Neural progenitor cell (in vitro differentiated cells): ENCODE measurements around the gene TES. TPM values are rescaled to one million over a fixed set of nuclear protein-coding genes. Genes with fewer than 3 reads are reported as not detected.

Experiments used
- DNase-seq: peaks from one replicate; pipeline ENCODE4 v3.0.0-alpha.2; 2016; ENCODE audit warnings: low spot score
- H2AFZ ChIP-seq: fragments of 200-600 bp; sonication (generic); replicated peaks from 2 replicates; pipeline ENCODE4 v1.6.1; 2016; ENCODE audit warnings: antibody characterized with exemption
- H3F3A ChIP-seq: fragments of 200-600 bp; sonication (generic); 2 replicates; pipeline ENCODE4 v1.6.1; 2016; ENCODE audit warnings: antibody characterized with exemption, low read depth
- H3K27ac ChIP-seq: fragments of 200-600 bp; sonication (generic); 2 replicates; pipeline ENCODE4 v1.5.1; 2016; ENCODE audit warnings: mild to moderate bottlenecking
- H3K27me3 ChIP-seq: fragments of 200-600 bp; sonication (generic); 2 replicates; pipeline ENCODE4 v1.6.1; 2016; ENCODE audit warnings: mild to moderate bottlenecking, moderate library complexity
- H3K36me3 ChIP-seq: fragments of 200-600 bp; sonication (generic); 2 replicates; pipeline ENCODE4 v1.5.1; 2016
- H3K4me1 ChIP-seq: fragments of 200-600 bp; sonication (generic); 2 replicates; pipeline ENCODE4 v1.6.1; 2016; ENCODE audit warnings: mixed run types
- H3K4me2 ChIP-seq: fragments of 200-600 bp; sonication (generic); 2 replicates; pipeline ENCODE4 v1.6.1; 2016
- H3K4me3 ChIP-seq: fragments of 200-600 bp; sonication (generic); 2 replicates; pipeline ENCODE4 v1.5.1; 2016
- H3K79me2 ChIP-seq: fragments of 200-600 bp; sonication (generic); 2 replicates; pipeline ENCODE4 v1.6.1; 2016; ENCODE audit warnings: low read depth
- H3K9ac ChIP-seq: fragments of 200-600 bp; sonication (generic); 2 replicates; pipeline ENCODE4 v1.6.1; 2016
- H3K9me3 ChIP-seq: fragments of 200-600 bp; sonication (generic); 2 replicates; pipeline ENCODE4 v1.5.1; 2016; ENCODE audit warnings: low read depth
- H4K20me1 ChIP-seq: fragments of 200-600 bp; sonication (generic); 2 replicates; pipeline ENCODE4 v1.6.1; 2016; ENCODE audit warnings: low read depth
- H3K27ac Mint-ChIP-seq: 3 replicates; pipeline ENCODE4 v1.8.0; 2021; ENCODE audit warnings: mixed read lengths
- H3K27me3 Mint-ChIP-seq: 2 replicates; pipeline ENCODE4 v1.8.0; 2022; ENCODE audit warnings: low read depth, mild to moderate bottlenecking, inconsistent platforms, moderate library complexity, mixed read lengths; ENCODE audit not compliant: insufficient read depth
- H3K36me3 Mint-ChIP-seq: 3 replicates; pipeline ENCODE4 v1.8.0; 2021; ENCODE audit warnings: mixed read lengths
- H3K4me1 Mint-ChIP-seq: 3 replicates; pipeline ENCODE4 v1.8.0; 2021; ENCODE audit warnings: mixed read lengths
- H3K4me3 Mint-ChIP-seq: 3 replicates; pipeline ENCODE4 v1.8.0; 2021; ENCODE audit warnings: mild to moderate bottlenecking, moderate library complexity, mixed read lengths
- H3K9me3 Mint-ChIP-seq: 3 replicates; pipeline ENCODE4 v1.8.0; 2020; ENCODE audit warnings: mixed read lengths
- CTCF ChIP-seq: fragments of 200-600 bp; sonication (generic); IDR thresholded peaks from 2 replicates; pipeline ENCODE4 v1.5.1; 2017; ENCODE audit warnings: antibody characterized with exemption, mild to moderate bottlenecking
- EZH2 ChIP-seq: fragments of 200-600 bp; sonication (generic); IDR thresholded peaks from 2 replicates; pipeline ENCODE4 v1.6.1; 2017; ENCODE audit warnings: antibody characterized with exemption, mild to moderate bottlenecking, moderate library complexity
- EZH2phosphoT487 ChIP-seq: fragments of 200-600 bp; sonication (generic); IDR thresholded peaks from 2 replicates; pipeline ENCODE4 v1.6.1; 2017; ENCODE audit warnings: antibody characterized with exemption
- total RNA-seq: library from RNA; depleted of rRNA; stranded (reverse); fragments of >200 nt; gene quantifications from 2 replicates; pipeline ENCODE4 v1.2.3, GENCODE V29; 2015; ENCODE audit warnings: low replicate concordance

The TES gene
- total RNA-seq, 1 donor from 2014 or later: 10.6 TPM

GRCh38 chr7:116223588-116223987 lies 13.2 kb downstream of the TES start:
- TF ChIP-seq CTCF (no peak), EZH2phosphoT487 (no peak), EZH2 (no peak)
- Histone ChIP-seq H4K20me1 (no peaks in the 10 kb centered on the region), H3K9me3 (no peaks in the 10 kb centered on the region), H3K4me2 (no peak overlapping the region), H3K4me3 (no peak overlapping the region), H3K27me3 (no peaks in the 10 kb centered on the region), H3F3A (no peaks in the 10 kb centered on the region), H3K79me2 (no peaks in the 10 kb centered on the region), H3K9ac (no peak overlapping the region), H2AFZ (no peak overlapping the region), H3K27ac (no peak overlapping the region), H3K36me3 (no peaks in the 10 kb centered on the region), H3K4me1 (peaks cover 6% of the 10 kb centered on the region)
- no peak overlapping the region for H3K27ac Mint-ChIP-seq
- H3K4me3 Mint-ChIP-seq: no peak overlapping the region
- peaks cover 2% of the 10 kb centered on the region for H3K9me3 Mint-ChIP-seq
- H3K36me3 Mint-ChIP-seq: no peaks in the 10 kb centered on the region
- no peak for DNase-seq
- H3K4me1 Mint-ChIP-seq: peaks cover 9% of the 10 kb centered on the region
- no peaks in the 10 kb centered on the region for H3K27me3 Mint-ChIP-seq

- Histone ChIP-seq H3K4me1 (peaks cover 6% of the 10 kb centered on the region), H3K9ac (no peak overlapping the region), H3K4me2 (no peak overlapping the region), H3F3A (no peaks in the 10 kb centered on the region), H3K9me3 (no peaks in the 10 kb centered on the region), H3K36me3 (no peaks in the 10 kb centered on the region), H3K79me2 (no peaks in the 10 kb centered on the region), H3K27me3 (no peaks in the 10 kb centered on the region), H3K27ac (no peak overlapping the region), H3K4me3 (no peak overlapping the region), H2AFZ (no peak overlapping the region), H4K20me1 (no peaks in the 10 kb centered on the region)
- DNase-seq: no peak
- Mint-ChIP-seq H3K4me3 (no peak overlapping the region), H3K9me3 (peaks cover 2% of the 10 kb centered on the region), H3K36me3 (no peaks in the 10 kb centered on the region), H3K27me3 (no peaks in the 10 kb centered on the region), H3K4me1 (peaks cover 9% of the 10 kb centered on the region), H3K27ac (no peak overlapping the region)
- TF ChIP-seq EZH2: no peak
- TF ChIP-seq EZH2phosphoT487: no peak
- no peak for TF ChIP-seq CTCF
These were observed 14.3 kb downstream of the TES start for GRCh38 chr7:116224492-116225098.

- peaks cover 2% of the 10 kb centered on the region for H3K9me3 Mint-ChIP-seq
- Histone ChIP-seq H3K9ac (no peak overlapping the region), H3K9me3 (no peaks in the 10 kb centered on the region), H3K27ac (no peak overlapping the region), H3K36me3 (no peaks in the 10 kb centered on the region), H3K4me3 (no peak overlapping the region), H2AFZ (no peak overlapping the region), H3F3A (no peaks in the 10 kb centered on the region), H3K4me2 (no peak overlapping the region), H3K27me3 (no peaks in the 10 kb centered on the region), H3K79me2 (no peaks in the 10 kb centered on the region), H4K20me1 (no peaks in the 10 kb centered on the region), H3K4me1 (peaks cover 6% of the 10 kb centered on the region)
- H3K27me3 Mint-ChIP-seq: no peaks in the 10 kb centered on the region
- peaks cover 9% of the 10 kb centered on the region for H3K4me1 Mint-ChIP-seq
- H3K27ac Mint-ChIP-seq: no peak overlapping the region
- H3K36me3 Mint-ChIP-seq: no peaks in the 10 kb centered on the region
- no peak for DNase-seq
- no peak for TF ChIP-seq EZH2phosphoT487
- no peak for TF ChIP-seq CTCF
- no peak for TF ChIP-seq EZH2
- no peak overlapping the region for H3K4me3 Mint-ChIP-seq
These were observed 15.5 kb downstream of the TES start for GRCh38 chr7:116225860-116226259.
